Ectodermal cell (in vitro differentiated cells): ENCODE results near the gene SLC26A4.
A peak's percentile ranks its signal among the peaks of the same experiment; 100 is the strongest.

Experiments used
- H3K27ac ChIP-seq: 2 replicates; pipeline ENCODE4 v1.7.0; 2013; ENCODE audit warnings: mild to moderate bottlenecking, low read depth, low read length; ENCODE audit not compliant: insufficient read depth, poor library complexity, severe bottlenecking
- H3K27me3 ChIP-seq: 2 replicates; pipeline ENCODE4 v1.7.0; 2013; ENCODE audit warnings: mild to moderate bottlenecking, low read length; ENCODE audit not compliant: insufficient read depth, control insufficient read depth, poor library complexity, severe bottlenecking
- H3K36me3 ChIP-seq: one replicate; pipeline ENCODE4 v1.7.0; 2013; ENCODE audit warnings: low read length; ENCODE audit not compliant: control insufficient read depth, insufficient read depth
- H3K4me1 ChIP-seq: one replicate; pipeline ENCODE4 v1.7.0; 2013; ENCODE audit warnings: low read length; ENCODE audit not compliant: control insufficient read depth, insufficient read depth
- H3K4me3 ChIP-seq: 2 replicates; pipeline ENCODE4 v1.7.0; 2013; ENCODE audit warnings: low read depth, low read length, control low read depth; ENCODE audit not compliant: insufficient read depth
- H3K9me3 ChIP-seq: 2 replicates; pipeline ENCODE4 v1.7.0; 2013; ENCODE audit warnings: mild to moderate bottlenecking, low read length, moderate library complexity; ENCODE audit not compliant: control insufficient read depth
- WGBS, 2 experiments: methylation state at CpG; one replicate each; pipeline ENCODE4 v1.1.7; 2013; ENCODE audit warnings: missing lambda C conversion rate in 2 of 2; 5-methylcytosine and 5-hydroxymethylcytosine counted together

The SLC26A4 gene

DNA sequence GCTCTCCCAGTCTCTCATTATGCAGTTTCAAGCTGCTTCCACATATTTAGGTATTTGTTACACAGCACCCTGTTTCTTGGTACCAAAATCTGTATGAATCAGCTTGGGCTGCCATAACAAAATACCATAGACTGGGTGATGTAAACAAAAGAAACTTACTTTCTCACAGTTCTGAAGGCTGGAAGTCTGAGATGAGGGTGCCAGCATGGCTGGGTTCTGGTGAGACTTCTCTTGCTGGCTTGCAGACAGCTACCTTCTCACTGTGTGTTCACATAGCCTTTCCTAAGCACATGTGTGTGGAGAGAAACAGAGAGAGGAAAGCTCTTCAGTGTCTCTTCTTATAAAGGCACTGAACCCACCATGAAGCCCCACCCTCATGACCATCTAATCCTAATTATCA, 67.6 kb downstream of the SLC26A4 start:
- Histone ChIP-seq H3K36me3 (no peaks in the 10 kb centered on the region), H3K27me3 (no peaks in the 10 kb centered on the region), H3K4me3 (no peak overlapping the region), H3K27ac (no peak overlapping the region), H3K4me1 (no peaks in the 10 kb centered on the region), H3K9me3 (no peaks in the 10 kb centered on the region)

- Histone ChIP-seq H3K36me3 (no peaks in the 10 kb centered on the region), H3K27me3 (no peaks in the 10 kb centered on the region), H3K9me3 (no peaks in the 10 kb centered on the region), H3K27ac (peak overlapping the region; percentile 97), H3K4me3 (peak overlapping the region; percentile 94), H3K4me1 (peaks cover 9% of the 10 kb centered on the region)
- 16 to 17% methylated on average over 29 of the region's 29 CpGs for WGBS, 2 experiments
Observed at GRCh38 chr7:107742678-107743566, 82.3 kb downstream of the SLC26A4 start.

- no peaks in the 10 kb centered on the region for H3K27me3 ChIP-seq
- H3K9me3 ChIP-seq, result no peaks in the 10 kb centered on the region
- 0% methylated on average over 56 of the region's 56 CpGs for WGBS, 2 experiments
- peak within 1 kb of the TSS; percentile 97 for H3K27ac ChIP-seq
- H3K4me3 ChIP-seq, result peak within 1 kb of the TSS; percentile 94
- peaks cover 9% of the 10 kb centered on the region for H3K4me1 ChIP-seq
- H3K36me3 ChIP-seq, result peaks cover 4% of the 10 kb centered on the region
Observed at GRCh38 chr7:107743567-107744344, 83.1 kb downstream of the SLC26A4 start, which contains the start of gene CBLL1. TSS of gene CBLL1 (plus strand) at chr7:107744142. CDS start at chr7:107744164, 22 bp downstream.

- Histone ChIP-seq H3K27ac (peak overlapping the region; percentile 97), H3K9me3 (no peaks in the 10 kb centered on the region), H3K36me3 (peaks cover 9% of the 10 kb centered on the region), H3K4me3 (peak overlapping the region; percentile 94), H3K27me3 (no peaks in the 10 kb centered on the region), H3K4me1 (peaks cover 9% of the 10 kb centered on the region)
- 1% methylated on average over 22 of the region's 22 CpGs for WGBS, 2 experiments
Observed at GRCh38 chr7:107744345-107744750, 83.7 kb downstream of the SLC26A4 start.

- H3K27me3 ChIP-seq, result no peaks in the 10 kb centered on the region
- peaks cover 9% of the 10 kb centered on the region for H3K4me1 ChIP-seq
- H3K4me3 ChIP-seq, result no peak overlapping the region
- 93 to 98% methylated on average over 3 of the region's 3 CpGs for WGBS, 2 experiments
- H3K9me3 ChIP-seq, result no peaks in the 10 kb centered on the region
- peaks cover 13% of the 10 kb centered on the region for H3K36me3 ChIP-seq
- no peak overlapping the region for H3K27ac ChIP-seq
Observed at GRCh38 chr7:107746006-107746405, 85.4 kb downstream of the SLC26A4 start.

- Histone ChIP-seq H3K27ac (no peak overlapping the region), H3K9me3 (no peaks in the 10 kb centered on the region), H3K36me3 (peaks cover 31% of the 10 kb centered on the region), H3K4me3 (no peak overlapping the region), H3K27me3 (no peaks in the 10 kb centered on the region), H3K4me1 (no peaks in the 10 kb centered on the region)
- WGBS, 2 experiments, result 90 to 94% methylated on average over 6 to 7 of the region's 7 CpGs
Observed at GRCh38 chr7:107751113-107751512, 90.5 kb downstream of the SLC26A4 start.

DNA sequence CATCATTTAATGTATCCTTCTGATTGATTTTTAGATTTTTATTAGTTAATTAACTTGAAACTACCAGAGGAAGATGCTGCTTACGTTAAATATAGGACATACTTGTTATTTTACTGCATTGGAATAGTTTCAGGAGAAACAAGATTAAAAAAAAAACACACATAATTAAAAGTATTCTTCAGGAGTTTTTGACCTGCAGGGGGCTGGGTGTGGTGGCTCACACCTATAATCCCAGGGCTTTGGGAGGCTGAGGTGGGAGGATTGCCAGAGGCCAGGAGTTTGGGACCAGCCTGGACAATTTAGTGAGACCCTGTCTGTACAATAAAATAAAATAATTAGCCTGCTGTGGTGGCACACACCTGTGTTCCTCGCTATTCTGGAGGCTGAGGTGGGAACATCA, 94.0 kb downstream of the SLC26A4 start:
- H3K4me1 ChIP-seq, result no peaks in the 10 kb centered on the region
- no peak overlapping the region for H3K4me3 ChIP-seq
- H3K36me3 ChIP-seq, result peaks cover 34% of the 10 kb centered on the region
- H3K27me3 ChIP-seq, result no peaks in the 10 kb centered on the region
- no peak overlapping the region for H3K27ac ChIP-seq
- WGBS, 2 experiments, result 94 to 96% methylated on average over 1 to 2 of the region's 2 CpGs
- H3K9me3 ChIP-seq, result no peaks in the 10 kb centered on the region

- Histone ChIP-seq H3K36me3 (peaks cover 17% of the 10 kb centered on the region), H3K27ac (no peak overlapping the region), H3K9me3 (no peaks in the 10 kb centered on the region), H3K4me1 (no peaks in the 10 kb centered on the region), H3K4me3 (no peak overlapping the region), H3K27me3 (no peaks in the 10 kb centered on the region)
- 96 to 100% methylated on average over 1 of the region's 1 CpG for WGBS, 2 experiments
Observed at GRCh38 chr7:107758667-107759066, 98.0 kb downstream of the SLC26A4 start.

DNA sequence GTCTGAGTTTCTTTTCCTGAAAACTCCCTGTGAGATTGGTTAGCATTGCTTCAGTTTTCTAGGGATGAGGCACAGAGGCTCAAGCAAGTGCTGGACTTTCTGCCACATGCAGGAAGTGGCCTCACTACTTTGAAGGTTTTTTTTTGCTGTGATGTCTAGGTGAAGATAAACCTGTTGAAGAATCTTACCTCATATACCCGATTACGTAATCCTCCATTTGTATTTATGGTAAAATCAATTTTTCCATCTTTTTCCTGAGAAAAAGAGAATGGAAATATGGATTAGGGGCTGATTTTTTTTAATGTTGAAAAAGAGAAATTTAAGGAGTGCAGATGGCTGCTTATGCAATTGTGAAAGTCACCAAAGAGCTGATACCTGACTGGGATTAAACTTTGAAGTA, 106.8 kb downstream of the SLC26A4 start:
- Histone ChIP-seq H3K27ac (no peak overlapping the region), H3K4me1 (no peaks in the 10 kb centered on the region), H3K4me3 (no peak overlapping the region), H3K27me3 (no peaks in the 10 kb centered on the region), H3K9me3 (no peaks in the 10 kb centered on the region), H3K36me3 (no peaks in the 10 kb centered on the region)
- 100% methylated on average over 1 of the region's 2 CpGs; no CpG with 5 or more reads in 1 of the 2 experiments for WGBS, 2 experiments
